Mesothelial cell of epicardium (in vitro differentiated cells): Measurements from ENCODE around the gene DDX49. TPM values are rescaled to one million over a fixed set of nuclear protein-coding genes. Genes with fewer than 3 reads are reported as not detected.

ENCODE experiments used
- DNase-seq, 2 experiments: peaks; one replicate each; pipeline ENCODE4 v3.0.0; 2021; ENCODE audit warnings: low spot score in 2 of 2; ENCODE audit not compliant: unreplicated experiment in 2 of 2
- H3K27ac Mint-ChIP-seq: 2 replicates; pipeline ENCODE4 v1.8.0; 2021; ENCODE audit warnings: mixed read lengths
- H3K27me3 Mint-ChIP-seq: 2 replicates; pipeline ENCODE4 v1.8.0; 2021; ENCODE audit warnings: low read depth, mixed read lengths
- H3K36me3 Mint-ChIP-seq: 2 replicates; pipeline ENCODE4 v1.8.0; 2021; ENCODE audit warnings: mixed read lengths
- H3K4me1 Mint-ChIP-seq: 2 replicates; pipeline ENCODE4 v1.8.0; 2021; ENCODE audit warnings: mixed read lengths
- H3K4me3 Mint-ChIP-seq: 2 replicates; pipeline ENCODE4 v1.8.0; 2021; ENCODE audit warnings: mild to moderate bottlenecking, moderate library complexity, mixed read lengths
- H3K9me3 Mint-ChIP-seq: 2 replicates; pipeline ENCODE4 v1.8.0; 2021; ENCODE audit warnings: mixed read lengths
- total RNA-seq: library from RNA; stranded (reverse); gene quantifications from 3 replicates; pipeline ENCODE4 v1.2.1, GENCODE V29; 2021
- TF ChIP-seq, protein P1 (sequence below): fragments of 200-600 bp; sonication (generic); IDR thresholded peaks from one replicate; pipeline ENCODE4 v1.5.0; 2021; ENCODE audit warnings: antibody characterized with exemption; ENCODE audit not compliant: unreplicated experiment

DDX49 gene
- total RNA-seq, 1 donor from 2014 or later: 46.1 TPM

DNA sequence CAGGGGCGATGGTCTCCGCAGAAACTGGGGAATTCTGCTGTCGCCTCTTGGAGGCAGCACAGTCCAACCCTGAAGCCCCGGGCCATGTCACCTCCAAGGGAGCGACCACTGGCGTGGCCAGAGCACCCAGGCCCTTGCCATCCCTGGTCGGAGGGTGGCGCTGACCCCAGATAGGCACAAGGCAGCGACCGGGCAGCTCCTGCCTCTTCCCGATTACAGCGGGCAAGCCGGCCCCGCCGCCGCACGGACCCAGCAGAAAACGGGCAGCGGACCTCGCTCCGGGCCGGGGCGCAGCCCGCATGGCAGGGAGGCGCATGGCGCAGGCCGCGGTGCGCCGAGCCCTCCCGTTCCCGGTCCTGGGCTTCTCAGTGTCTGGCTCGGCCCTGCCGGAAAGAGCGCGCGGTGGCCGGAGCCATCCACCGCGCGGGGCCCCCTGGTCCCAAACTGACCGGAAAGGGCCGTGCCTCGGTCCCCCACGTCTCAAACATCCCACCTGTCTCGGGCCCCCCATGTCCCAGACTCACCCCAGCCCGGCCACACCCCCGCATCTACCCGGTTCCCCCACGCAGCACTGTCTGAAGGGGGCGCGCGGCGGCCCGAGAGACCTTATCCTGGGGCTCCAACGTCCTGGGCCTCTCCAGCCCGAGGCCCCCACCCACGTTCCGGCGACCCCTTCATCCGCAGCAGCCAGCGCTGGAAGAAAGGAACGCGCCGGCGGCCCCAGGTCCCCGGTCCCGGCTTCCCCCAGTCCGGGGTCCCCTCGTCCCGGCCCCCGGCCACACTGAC lies 24.3 kb upstream of the DDX49 start:
- Mint-ChIP-seq H3K9me3 (no peaks in the 10 kb centered on the region), H3K4me3 (peak overlapping the region; percentile 79), H3K4me1 (peaks cover 5% of the 10 kb centered on the region), H3K27me3 (peaks cover 8% of the 10 kb centered on the region), H3K36me3 (no peaks in the 10 kb centered on the region), H3K27ac (no peak overlapping the region)
- DNase-seq: no peak
- TF ChIP-seq, protein P1, sequence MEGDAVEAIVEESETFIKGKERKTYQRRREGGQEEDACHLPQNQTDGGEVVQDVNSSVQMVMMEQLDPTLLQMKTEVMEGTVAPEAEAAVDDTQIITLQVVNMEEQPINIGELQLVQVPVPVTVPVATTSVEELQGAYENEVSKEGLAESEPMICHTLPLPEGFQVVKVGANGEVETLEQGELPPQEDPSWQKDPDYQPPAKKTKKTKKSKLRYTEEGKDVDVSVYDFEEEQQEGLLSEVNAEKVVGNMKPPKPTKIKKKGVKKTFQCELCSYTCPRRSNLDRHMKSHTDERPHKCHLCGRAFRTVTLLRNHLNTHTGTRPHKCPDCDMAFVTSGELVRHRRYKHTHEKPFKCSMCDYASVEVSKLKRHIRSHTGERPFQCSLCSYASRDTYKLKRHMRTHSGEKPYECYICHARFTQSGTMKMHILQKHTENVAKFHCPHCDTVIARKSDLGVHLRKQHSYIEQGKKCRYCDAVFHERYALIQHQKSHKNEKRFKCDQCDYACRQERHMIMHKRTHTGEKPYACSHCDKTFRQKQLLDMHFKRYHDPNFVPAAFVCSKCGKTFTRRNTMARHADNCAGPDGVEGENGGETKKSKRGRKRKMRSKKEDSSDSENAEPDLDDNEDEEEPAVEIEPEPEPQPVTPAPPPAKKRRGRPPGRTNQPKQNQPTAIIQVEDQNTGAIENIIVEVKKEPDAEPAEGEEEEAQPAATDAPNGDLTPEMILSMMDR: no peak

DNA sequence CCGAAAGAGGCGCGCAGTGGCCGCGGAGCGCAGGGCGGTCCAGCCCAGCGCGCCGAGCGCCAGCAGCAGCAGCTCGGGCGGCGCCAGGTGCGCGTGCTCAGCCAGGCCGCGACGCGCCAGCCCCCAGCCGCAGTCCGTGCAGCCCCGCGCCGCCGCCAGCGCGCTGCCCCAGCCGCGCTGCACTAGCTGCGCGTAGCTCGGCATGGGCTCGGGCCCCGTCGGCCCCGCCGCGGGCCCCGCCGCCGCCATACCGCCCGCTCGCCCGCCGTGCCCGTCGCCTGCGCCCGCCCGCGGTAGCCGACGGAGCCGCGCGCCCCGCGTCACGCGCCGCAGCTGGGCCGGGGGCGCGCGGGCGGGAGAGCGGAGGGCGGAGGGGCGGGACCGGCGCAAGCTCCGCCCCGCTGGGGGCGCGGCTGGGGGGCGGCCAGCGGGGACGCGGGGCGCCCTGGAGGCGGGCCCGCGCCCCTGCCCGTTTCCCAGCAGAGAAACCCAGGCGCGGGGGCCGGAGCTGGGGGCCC lies 23.6 kb upstream of the DDX49 start, which contains the start of gene CERS1:
Gene CERS1 (minus strand): TSS at position 335 of the 518 bp plus-strand sequence. CDS start 86 bp downstream, at position 249.
- peak within 1 kb of the TSS; percentile 79 for H3K4me3 Mint-ChIP-seq
- peaks cover under 1% of the 10 kb centered on the region for H3K36me3 Mint-ChIP-seq
- peaks cover 5% of the 10 kb centered on the region for H3K4me1 Mint-ChIP-seq
- peak; percentile 33 to 57 for DNase-seq
- no peak within 1 kb of the TSS for H3K27ac Mint-ChIP-seq
- TF ChIP-seq, protein P1: no peak
- no peaks in the 10 kb centered on the region for H3K9me3 Mint-ChIP-seq
- H3K27me3 Mint-ChIP-seq: peaks cover 8% of the 10 kb centered on the region

DNA sequence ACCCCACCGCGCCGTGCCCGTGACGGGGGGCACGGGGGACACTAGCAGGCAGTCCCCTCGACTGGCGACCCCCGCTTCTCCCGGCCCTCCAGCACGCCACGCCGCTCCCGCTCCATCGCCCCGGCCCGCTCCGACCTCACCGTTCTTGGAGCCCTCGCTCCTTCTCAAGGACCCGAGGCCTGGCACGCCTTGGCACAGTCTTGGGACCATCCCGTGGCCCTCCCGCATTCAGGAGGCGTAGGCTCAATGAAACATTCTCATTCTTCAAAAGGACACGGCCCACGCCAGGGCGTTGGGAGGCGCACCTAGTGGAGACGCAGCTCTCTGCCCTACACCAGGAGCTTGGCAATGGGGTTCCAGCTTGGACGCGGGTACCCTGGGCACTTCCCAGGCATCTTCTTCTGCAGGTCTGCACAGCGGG lies 23.1 kb upstream of the DDX49 start:
- H3K9me3 Mint-ChIP-seq: no peaks in the 10 kb centered on the region

DNA sequence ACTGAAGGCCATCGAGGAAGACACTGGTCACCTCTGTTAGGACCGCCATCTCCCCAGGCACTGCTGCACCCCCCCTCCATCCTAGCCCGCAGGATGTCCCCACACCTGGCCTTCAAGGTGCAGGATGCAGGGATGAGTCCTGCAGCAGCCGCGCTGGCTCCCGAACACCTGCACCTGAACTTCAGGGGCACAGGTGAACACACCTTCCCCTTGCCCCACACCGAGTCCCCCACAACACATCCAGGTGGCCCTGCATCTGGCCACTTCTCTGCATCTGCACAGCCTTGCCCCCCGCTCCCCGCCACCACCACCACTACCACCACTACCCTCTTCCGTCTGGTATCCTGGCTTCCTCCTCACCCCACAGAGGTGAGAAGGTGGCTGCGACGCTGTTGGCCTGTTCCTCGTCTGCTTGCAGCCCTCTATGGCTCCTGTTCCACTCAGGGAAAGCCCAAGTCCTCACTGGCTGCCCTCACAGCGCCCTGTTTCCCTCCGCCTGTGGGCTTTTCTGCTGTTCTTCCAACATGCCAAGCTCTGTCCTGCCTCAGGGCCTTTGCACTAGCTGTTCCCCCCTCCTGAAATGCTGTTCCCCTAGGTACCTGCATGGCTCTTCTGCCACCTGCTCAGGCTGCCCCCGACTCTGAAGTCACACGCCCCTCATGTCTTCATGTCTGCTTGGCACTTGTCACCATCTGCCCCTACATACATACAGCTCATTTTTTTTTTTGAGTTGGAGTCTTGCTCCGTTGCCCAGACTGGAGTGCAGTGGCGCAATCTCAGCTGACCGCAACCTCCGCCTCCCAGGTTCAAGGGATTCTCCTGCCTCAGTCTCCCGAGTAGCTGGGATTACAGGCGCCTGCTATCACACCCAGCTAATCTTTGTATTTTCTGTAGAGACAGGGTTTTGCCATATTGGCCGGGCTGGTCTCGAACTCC lies 22.2 kb upstream of the DDX49 start:
- Mint-ChIP-seq H3K36me3 (peaks cover 8% of the 10 kb centered on the region), H3K4me3 (peak overlapping the region; percentile 79), H3K27ac (no peak overlapping the region), H3K4me1 (peaks cover 5% of the 10 kb centered on the region), H3K27me3 (peaks cover 8% of the 10 kb centered on the region), H3K9me3 (no peaks in the 10 kb centered on the region)
- TF ChIP-seq, protein P1: no peak
- no peak for DNase-seq

More for the DNA sequence above, 23.1 kb upstream of the DDX49 start:
- Mint-ChIP-seq H3K36me3 (peaks cover 4% of the 10 kb centered on the region), H3K27ac (no peak overlapping the region), H3K4me3 (peak overlapping the region; percentile 79), H3K27me3 (peaks cover 8% of the 10 kb centered on the region), H3K4me1 (peaks cover 5% of the 10 kb centered on the region)
- TF ChIP-seq, protein P1: no peak
- DNase-seq: peak in 1 of 2 experiments; percentile 43

DNA sequence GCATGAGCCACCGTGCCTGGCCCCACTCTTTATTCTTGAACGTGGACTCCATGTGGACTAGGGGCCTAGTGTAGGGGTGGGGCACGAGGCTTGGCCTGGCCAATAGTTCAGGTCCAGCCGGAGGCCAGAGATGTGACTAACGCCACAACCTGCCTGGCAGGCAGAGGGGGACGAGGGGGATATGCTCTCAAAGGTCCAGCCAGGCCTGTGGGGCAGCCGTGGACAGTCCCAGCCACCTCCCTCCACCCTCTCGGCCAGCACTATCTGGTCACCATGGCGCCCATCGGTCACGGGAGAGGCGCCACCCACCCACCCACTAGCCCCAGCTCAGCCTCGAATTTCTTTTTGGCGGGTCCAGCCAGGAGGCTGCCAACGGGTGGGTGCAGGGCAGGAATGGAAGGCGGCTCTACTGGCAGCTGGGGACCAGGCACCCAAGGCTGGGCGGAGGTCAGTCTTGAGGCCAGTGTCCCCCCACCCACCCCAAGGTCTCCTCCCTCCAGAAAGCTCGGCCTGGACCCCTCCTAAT lies 21.4 kb upstream of the DDX49 start:
- Mint-ChIP-seq H3K27ac (no peak overlapping the region), H3K36me3 (peaks cover 8% of the 10 kb centered on the region), H3K4me3 (no peak overlapping the region), H3K27me3 (peaks cover 8% of the 10 kb centered on the region), H3K4me1 (peaks cover 5% of the 10 kb centered on the region), H3K9me3 (no peaks in the 10 kb centered on the region)
- TF ChIP-seq, protein P1: no peak
- no peak for DNase-seq
